Large intestine (tissue), 3 donors: ENCODE data around the gene COX7A2L. TPM values are rescaled to one million over a fixed set of nuclear protein-coding genes. Genes with fewer than 3 reads are reported as not detected.
A peak's percentile ranks its signal among the peaks of the same experiment; 100 is the strongest.
"Not testable (repeated sequence)": the region's sequence is repeated elsewhere in the genome, so short reads cannot be mapped to it uniquely, and the experiment has no call there.

ENCODE experiments used
- DNase-seq, 2 donors: peaks; one replicate each; pipeline versions ENCODE4 v3.0.0 to v3.0.0-alpha.2; 2013
- H3K27ac ChIP-seq: one replicate; pipeline ENCODE4 v1.5.1; 2013; ENCODE audit warnings: low read length
- H3K27me3 ChIP-seq: 2 replicates; pipeline ENCODE4 v1.6.1; 2013; ENCODE audit warnings: low read length; ENCODE audit not compliant: control insufficient read depth, insufficient read depth
- H3K36me3 ChIP-seq: 2 replicates; pipeline ENCODE4 v1.6.1; 2013; ENCODE audit warnings: low read length; ENCODE audit not compliant: control insufficient read depth, insufficient read depth
- H3K4me1 ChIP-seq: one replicate; pipeline ENCODE4 v1.6.1; 2013; ENCODE audit warnings: low read length; ENCODE audit not compliant: control insufficient read depth, insufficient read depth
- H3K4me3 ChIP-seq: one replicate; pipeline ENCODE4 v1.5.1; 2013; ENCODE audit warnings: low read length
- H3K9me3 ChIP-seq: one replicate; pipeline ENCODE4 v1.6.1; 2013; ENCODE audit warnings: mild to moderate bottlenecking, low read depth, low read length, moderate library complexity; ENCODE audit not compliant: control insufficient read depth
- WGBS: methylation state at CpG from one replicate; pipeline ENCODE4 v1.1.5; 2013; ENCODE audit warnings: low lambda C conversion rate; ENCODE audit not compliant: insufficient coverage; 5-methylcytosine and 5-hydroxymethylcytosine counted together
- polyA plus RNA-seq: library from polyadenylated mRNA; unstranded; fragments of 120-200 nt; gene quantifications from one replicate; pipeline ENCODE4 v1.2.1, GENCODE V29; 2013

COX7A2L gene
- polyA plus RNA-seq, 1 donor: 342 TPM

- no peak overlapping the region for H3K27ac ChIP-seq
- WGBS: no CpG with 5 or more reads among the region's 5 CpGs
- no peak for DNase-seq
- no peaks in the 10 kb centered on the region for H3K36me3 ChIP-seq
- no peak overlapping the region for H3K4me3 ChIP-seq
- no peaks in the 10 kb centered on the region for H3K9me3 ChIP-seq
- H3K4me1 ChIP-seq: no peaks in the 10 kb centered on the region
- no peaks in the 10 kb centered on the region for H3K27me3 ChIP-seq
Observed at GRCh38 chr2:42386682-42387081, 25.7 kb upstream of the COX7A2L start.

DNA sequence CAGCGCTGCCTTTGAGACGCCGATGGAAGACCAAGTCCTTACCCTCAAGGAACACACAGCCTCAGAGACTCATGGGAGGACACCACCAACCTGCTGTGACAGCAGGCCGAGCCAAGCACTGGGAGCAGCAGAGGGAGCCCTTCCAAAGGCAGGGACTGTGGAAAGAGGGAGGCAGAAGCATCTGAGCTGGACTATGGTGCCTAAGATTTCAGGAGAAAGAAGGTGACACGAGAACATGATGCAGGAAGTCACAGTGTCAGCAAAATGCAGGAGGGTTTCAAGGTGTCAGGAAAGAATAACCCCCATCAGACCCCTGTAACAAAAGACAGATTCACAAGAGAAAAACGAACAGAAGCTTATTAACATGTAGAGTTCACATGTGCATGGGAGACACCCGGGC, 24.2 kb upstream of the COX7A2L start:
- WGBS: 86% methylated on average over 2 of the region's 7 CpGs
- no peak overlapping the region for H3K4me3 ChIP-seq
- H3K4me1 ChIP-seq: no peaks in the 10 kb centered on the region
- no peaks in the 10 kb centered on the region for H3K27me3 ChIP-seq
- DNase-seq: peak in 1 of 2 donors; percentile 54
- no peaks in the 10 kb centered on the region for H3K9me3 ChIP-seq
- H3K36me3 ChIP-seq: no peaks in the 10 kb centered on the region
- H3K27ac ChIP-seq: no peak overlapping the region

DNA sequence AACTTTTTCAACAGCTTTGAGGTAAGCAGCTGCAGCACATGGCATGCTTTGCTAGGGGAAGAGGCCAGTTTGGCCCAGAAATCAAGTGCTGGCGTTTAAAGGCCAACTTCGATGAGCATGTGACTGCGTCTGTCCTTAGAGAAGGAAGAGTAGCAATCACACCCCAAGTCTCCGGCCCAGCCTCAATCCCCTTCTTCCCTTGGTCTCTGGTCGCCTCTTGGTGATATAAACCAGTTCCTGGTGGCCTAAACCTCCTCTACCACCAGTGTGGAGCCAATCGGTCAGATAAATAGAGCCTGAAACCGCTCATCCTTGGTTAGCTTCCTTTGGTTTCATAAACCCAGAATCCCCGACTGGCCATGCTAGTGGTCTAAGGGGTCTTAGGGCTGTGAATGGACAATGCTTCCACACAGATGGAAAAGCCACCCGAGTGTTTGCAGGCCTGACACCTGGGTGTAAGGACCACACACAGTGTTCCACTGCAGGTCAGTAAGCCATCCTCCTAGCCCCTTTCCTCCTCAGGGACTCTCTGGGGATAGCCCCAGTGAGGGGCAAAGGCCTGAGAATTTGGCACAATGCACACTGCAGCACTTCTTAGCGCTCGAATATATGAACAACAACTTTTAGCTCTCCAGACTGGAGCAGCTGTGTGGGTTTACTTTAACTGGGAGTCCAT, 23.0 kb upstream of the COX7A2L start:
- WGBS: 100% methylated on average over 1 of the region's 11 CpGs
- H3K4me3 ChIP-seq: no peak overlapping the region
- H3K4me1 ChIP-seq: no peaks in the 10 kb centered on the region
- H3K36me3 ChIP-seq: no peaks in the 10 kb centered on the region
- H3K9me3 ChIP-seq: no peaks in the 10 kb centered on the region
- no peak for DNase-seq
- no peak overlapping the region for H3K27ac ChIP-seq
- H3K27me3 ChIP-seq: no peaks in the 10 kb centered on the region

- Histone ChIP-seq H3K36me3 (no peaks in the 10 kb centered on the region), H3K27me3 (no peaks in the 10 kb centered on the region), H3K4me3 (no peak overlapping the region), H3K9me3 (no peaks in the 10 kb centered on the region), H3K27ac (no peak overlapping the region), H3K4me1 (no peaks in the 10 kb centered on the region)
- no CpG with 5 or more reads among the region's 4 CpGs for WGBS
- no peak for DNase-seq
Observed at GRCh38 chr2:42382144-42382543, 21.1 kb upstream of the COX7A2L start.

DNA sequence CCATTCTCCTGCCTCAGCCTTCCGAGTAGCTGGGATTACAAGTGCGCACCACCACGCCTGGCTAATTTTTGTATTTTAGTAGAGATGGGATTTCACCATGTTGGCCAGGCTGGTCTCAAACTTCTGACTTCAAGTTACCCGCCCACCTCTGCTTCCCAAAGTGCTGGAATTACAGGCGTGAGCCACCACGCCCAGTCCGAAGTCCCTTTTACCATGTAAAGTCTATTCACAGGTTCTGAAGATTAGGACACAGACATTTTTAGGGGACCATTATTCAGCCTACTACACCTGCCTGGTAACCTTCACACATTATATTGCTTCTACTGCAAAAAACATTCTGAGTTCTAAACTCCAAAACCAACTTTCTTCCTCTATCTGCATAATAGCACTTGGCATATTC, 19.0 kb upstream of the COX7A2L start:
- H3K36me3 ChIP-seq, H3K27me3 ChIP-seq, H3K4me3 ChIP-seq, H3K27ac ChIP-seq, H3K4me1 ChIP-seq, H3K9me3 ChIP-seq: not testable (repeated sequence)
- no CpG with 5 or more reads among the region's 7 CpGs for WGBS
- DNase-seq: peak in 1 of 2 donors; percentile 67

GRCh38 chr2:42378415-42378814, 17.4 kb upstream of the COX7A2L start:
- H3K36me3 ChIP-seq: no peaks in the 10 kb centered on the region
- WGBS: no CpG with 5 or more reads among the region's 9 CpGs
- DNase-seq: no peak
- H3K27ac ChIP-seq: no peak overlapping the region
- no peak overlapping the region for H3K4me3 ChIP-seq
- H3K27me3 ChIP-seq: no peaks in the 10 kb centered on the region
- no peaks in the 10 kb centered on the region for H3K4me1 ChIP-seq
- H3K9me3 ChIP-seq: no peaks in the 10 kb centered on the region

GRCh38 chr2:42376758-42377157, 15.7 kb upstream of the COX7A2L start:
- H3K9me3 ChIP-seq: no peaks in the 10 kb centered on the region
- no peak overlapping the region for H3K4me3 ChIP-seq
- no CpG with 5 or more reads among the region's 7 CpGs for WGBS
- no peak overlapping the region for H3K27ac ChIP-seq
- H3K4me1 ChIP-seq: peaks cover 15% of the 10 kb centered on the region
- no peak for DNase-seq
- no peaks in the 10 kb centered on the region for H3K27me3 ChIP-seq
- H3K36me3 ChIP-seq: no peaks in the 10 kb centered on the region

- no peaks in the 10 kb centered on the region for H3K9me3 ChIP-seq
- H3K4me3 ChIP-seq: no peak overlapping the region
- peak; percentile 37 to 65 for DNase-seq
- H3K27me3 ChIP-seq: no peaks in the 10 kb centered on the region
- H3K4me1 ChIP-seq: peaks cover 18% of the 10 kb centered on the region
- no peaks in the 10 kb centered on the region for H3K36me3 ChIP-seq
- no peak overlapping the region for H3K27ac ChIP-seq
- no CpG with 5 or more reads among the region's 3 CpGs for WGBS
Observed at GRCh38 chr2:42372474-42373200, 11.6 kb upstream of the COX7A2L start.

- no peak overlapping the region for H3K27ac ChIP-seq
- no peak overlapping the region for H3K4me3 ChIP-seq
- WGBS: 100% methylated on average over 1 of the region's 11 CpGs
- peak in 1 of 2 donors; percentile 16 for DNase-seq
- H3K9me3 ChIP-seq: no peaks in the 10 kb centered on the region
- no peaks in the 10 kb centered on the region for H3K36me3 ChIP-seq
- no peaks in the 10 kb centered on the region for H3K27me3 ChIP-seq
- peaks cover 18% of the 10 kb centered on the region for H3K4me1 ChIP-seq
Observed at GRCh38 chr2:42371611-42372473, 10.8 kb upstream of the COX7A2L start.

GRCh38 chr2:42369532-42370229, 8.7 kb upstream of the COX7A2L start:
- WGBS: 70% methylated on average over 2 of the region's 5 CpGs
- DNase-seq: peak in 1 of 2 donors; percentile 29

More at GRCh38 chr2:42369532-42370229, 8.7 kb upstream of the COX7A2L start:
- no peak overlapping the region for H3K4me3 ChIP-seq
- H3K27ac ChIP-seq: no peak overlapping the region
- H3K36me3 ChIP-seq: no peaks in the 10 kb centered on the region
- H3K9me3 ChIP-seq: no peaks in the 10 kb centered on the region
- H3K4me1 ChIP-seq: peaks cover 18% of the 10 kb centered on the region
- H3K27me3 ChIP-seq: no peaks in the 10 kb centered on the region
